Panc1 (cell line): ENCODE data around the gene OVCH1. TPM values are rescaled to one million over a fixed set of nuclear protein-coding genes. Genes with fewer than 3 reads are reported as not detected.

Experiments
- ATAC-seq: fragments of 200-7000 bp; cut with Tn5 transposase; 2 replicates; pipeline ENCODE4 v1.9.1; 2020; ENCODE audit warnings: mild to moderate bottlenecking, moderate library complexity
- BruUV-seq: library from RNA; stranded (reverse); fragments of 400-500 nt; replicated peaks from 2 replicates; lab custom pipeline; 2021; lab: Mats Ljungman, UMichigan
- CTCF ChIA-PET: fragments of 300-600 bp; sonication (Branson Sonifier 250); formaldehyde crosslinking; loops from one replicate; lab custom pipeline; 2022; ENCODE audit warnings: antibody characterized with exemption; lab: Charles Lee
- POLR2A ChIA-PET: fragments of 300-600 bp; sonication (Branson Sonifier 250); formaldehyde crosslinking; loops from one replicate; lab custom pipeline; 2022; ENCODE audit warnings: antibody characterized with exemption; lab: Charles Lee
- DNase-seq: peaks from one replicate; pipeline ENCODE4 v3.0.0-alpha.2; 2010; ENCODE audit warnings: low read depth, low spot score
- H3K27ac ChIP-seq: 2 replicates; pipeline ENCODE4 v1.5.1; 2011; ENCODE audit warnings: mild to moderate bottlenecking, low read length, inconsistent platforms
- H3K27me3 ChIP-seq: fragments of 200-500 bp; sonication (Bioruptor generic); 2 replicates; pipeline ENCODE4 v1.6.0; 2014; ENCODE audit warnings: low read length, inconsistent platforms; ENCODE audit not compliant: control insufficient read depth, insufficient read depth
- H3K36me3 ChIP-seq: fragments of 200-500 bp; sonication (Bioruptor generic); 2 replicates; pipeline ENCODE4 v1.5.1; 2014; ENCODE audit warnings: inconsistent platforms, mild to moderate bottlenecking, low read length, moderate library complexity; ENCODE audit not compliant: control insufficient read depth, insufficient read depth
- H3K4me1 ChIP-seq: 2 replicates; pipeline ENCODE4 v1.5.1; 2011; ENCODE audit warnings: inconsistent platforms, mild to moderate bottlenecking, low read length, moderate library complexity; ENCODE audit not compliant: control insufficient read depth, insufficient read depth
- H3K4me3 ChIP-seq, 2 experiments: 2 replicates each; pipeline ENCODE4 v1.5.1; 2011 to 2012; ENCODE audit warnings: low read depth in 2 of 2, low read length in 2 of 2, mild to moderate bottlenecking in 2 of 2, inconsistent platforms in 1 of 2, moderate library complexity in 1 of 2
- H3K9me3 ChIP-seq: fragments of 200-500 bp; sonication (Bioruptor generic); 2 replicates; pipeline ENCODE4 v1.5.1; 2014; ENCODE audit warnings: low read depth, mild to moderate bottlenecking, inconsistent platforms, low read length, moderate library complexity; ENCODE audit not compliant: control insufficient read depth, insufficient read depth
- POLR2AphosphoS5 ChIP-seq: IDR thresholded peaks from 2 replicates; pipeline ENCODE4 v1.6.1; 2012; ENCODE audit warnings: mild to moderate bottlenecking, low read depth, low read length, moderate library complexity
- SIN3A ChIP-seq: IDR thresholded peaks from 2 replicates; pipeline ENCODE4 v1.6.1; 2012; ENCODE audit warnings: low read depth, mild to moderate bottlenecking, low read length, moderate library complexity, borderline replicate concordance; ENCODE audit not compliant: insufficient read depth
- TCF7L2 ChIP-seq: IDR thresholded peaks from 2 replicates; pipeline ENCODE4 v1.6.1; 2011; ENCODE audit warnings: mild to moderate bottlenecking, low read depth, low read length, inconsistent platforms
- in situ Hi-C: cut with HindIII; loops from 2 replicates; pipeline ENCODE4 v1.10.0; 2016; ENCODE audit warnings: low sequenced_read_pairs, low pct_unique_long_range_greater_than_20kb
- intact Hi-C: fragments of 100-400 bp; cut with micrococcal nuclease; formaldehyde crosslinking; loops from one replicate; pipeline ENCODE4 v1.10.0; 2022; ENCODE audit not compliant: unreplicated experiment
- total RNA-seq: library from RNA; stranded (reverse); gene quantifications from one replicate; pipeline ENCODE4 v1.2.1, GENCODE V29; 2021; ENCODE audit not compliant: unreplicated experiment
- TF ChIP-seq, protein P1 (sequence below): fragments of 450-650 bp; IDR thresholded peaks from 2 replicates; pipeline ENCODE4 v1.5.1; 2017; ENCODE audit warnings: mild to moderate bottlenecking
- TF ChIP-seq, protein P2 (sequence below), 2 experiments: IDR thresholded peaks; 2 replicates each; pipeline ENCODE4 v1.6.1; 2011 to 2012; ENCODE audit warnings: low read depth in 2 of 2, control low read depth in 1 of 2, low read length in 1 of 2, mild to moderate bottlenecking in 1 of 2, moderate library complexity in 1 of 2; ENCODE audit not compliant: insufficient read depth in 1 of 2

OVCH1 gene
- total RNA-seq, 1 experiment from 2014 or later, result not detected

DNA sequence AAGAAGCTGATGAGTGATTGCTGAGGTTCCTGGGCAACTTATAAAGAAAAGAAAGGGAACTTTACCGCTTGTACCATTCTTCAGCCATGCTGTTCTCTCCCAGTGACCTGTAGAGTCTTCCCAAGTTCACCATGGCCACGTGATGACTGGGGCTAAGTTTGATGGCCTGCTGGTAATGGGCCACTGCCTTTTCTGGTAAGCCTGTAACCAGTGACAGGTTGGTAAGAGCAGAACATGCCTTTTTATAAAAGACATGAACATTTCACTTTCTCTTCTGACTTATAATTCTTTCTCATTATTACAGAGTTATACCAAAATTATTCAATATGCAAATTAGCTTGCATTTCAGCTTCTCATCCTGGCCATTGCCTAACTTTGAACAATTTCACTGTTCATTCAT is 20.9 kb upstream of the OVCH1 start:
- Histone ChIP-seq H3K27ac (no peak overlapping the region), H3K4me1 (no peaks in the 10 kb centered on the region), H3K4me3 (no peak overlapping the region), H3K9me3 (no peaks in the 10 kb centered on the region), H3K36me3 (no peaks in the 10 kb centered on the region), H3K27me3 (no peaks in the 10 kb centered on the region; the same call in 1 of the 2 replicates)
- POLR2A ChIA-PET, result no interaction called here
- TF ChIP-seq TCF7L2 (no peak), SIN3A (no peak), POLR2AphosphoS5 (no peak)
- TF ChIP-seq, protein P1, sequence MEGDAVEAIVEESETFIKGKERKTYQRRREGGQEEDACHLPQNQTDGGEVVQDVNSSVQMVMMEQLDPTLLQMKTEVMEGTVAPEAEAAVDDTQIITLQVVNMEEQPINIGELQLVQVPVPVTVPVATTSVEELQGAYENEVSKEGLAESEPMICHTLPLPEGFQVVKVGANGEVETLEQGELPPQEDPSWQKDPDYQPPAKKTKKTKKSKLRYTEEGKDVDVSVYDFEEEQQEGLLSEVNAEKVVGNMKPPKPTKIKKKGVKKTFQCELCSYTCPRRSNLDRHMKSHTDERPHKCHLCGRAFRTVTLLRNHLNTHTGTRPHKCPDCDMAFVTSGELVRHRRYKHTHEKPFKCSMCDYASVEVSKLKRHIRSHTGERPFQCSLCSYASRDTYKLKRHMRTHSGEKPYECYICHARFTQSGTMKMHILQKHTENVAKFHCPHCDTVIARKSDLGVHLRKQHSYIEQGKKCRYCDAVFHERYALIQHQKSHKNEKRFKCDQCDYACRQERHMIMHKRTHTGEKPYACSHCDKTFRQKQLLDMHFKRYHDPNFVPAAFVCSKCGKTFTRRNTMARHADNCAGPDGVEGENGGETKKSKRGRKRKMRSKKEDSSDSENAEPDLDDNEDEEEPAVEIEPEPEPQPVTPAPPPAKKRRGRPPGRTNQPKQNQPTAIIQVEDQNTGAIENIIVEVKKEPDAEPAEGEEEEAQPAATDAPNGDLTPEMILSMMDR, result no peak
- TF ChIP-seq, protein P2, sequence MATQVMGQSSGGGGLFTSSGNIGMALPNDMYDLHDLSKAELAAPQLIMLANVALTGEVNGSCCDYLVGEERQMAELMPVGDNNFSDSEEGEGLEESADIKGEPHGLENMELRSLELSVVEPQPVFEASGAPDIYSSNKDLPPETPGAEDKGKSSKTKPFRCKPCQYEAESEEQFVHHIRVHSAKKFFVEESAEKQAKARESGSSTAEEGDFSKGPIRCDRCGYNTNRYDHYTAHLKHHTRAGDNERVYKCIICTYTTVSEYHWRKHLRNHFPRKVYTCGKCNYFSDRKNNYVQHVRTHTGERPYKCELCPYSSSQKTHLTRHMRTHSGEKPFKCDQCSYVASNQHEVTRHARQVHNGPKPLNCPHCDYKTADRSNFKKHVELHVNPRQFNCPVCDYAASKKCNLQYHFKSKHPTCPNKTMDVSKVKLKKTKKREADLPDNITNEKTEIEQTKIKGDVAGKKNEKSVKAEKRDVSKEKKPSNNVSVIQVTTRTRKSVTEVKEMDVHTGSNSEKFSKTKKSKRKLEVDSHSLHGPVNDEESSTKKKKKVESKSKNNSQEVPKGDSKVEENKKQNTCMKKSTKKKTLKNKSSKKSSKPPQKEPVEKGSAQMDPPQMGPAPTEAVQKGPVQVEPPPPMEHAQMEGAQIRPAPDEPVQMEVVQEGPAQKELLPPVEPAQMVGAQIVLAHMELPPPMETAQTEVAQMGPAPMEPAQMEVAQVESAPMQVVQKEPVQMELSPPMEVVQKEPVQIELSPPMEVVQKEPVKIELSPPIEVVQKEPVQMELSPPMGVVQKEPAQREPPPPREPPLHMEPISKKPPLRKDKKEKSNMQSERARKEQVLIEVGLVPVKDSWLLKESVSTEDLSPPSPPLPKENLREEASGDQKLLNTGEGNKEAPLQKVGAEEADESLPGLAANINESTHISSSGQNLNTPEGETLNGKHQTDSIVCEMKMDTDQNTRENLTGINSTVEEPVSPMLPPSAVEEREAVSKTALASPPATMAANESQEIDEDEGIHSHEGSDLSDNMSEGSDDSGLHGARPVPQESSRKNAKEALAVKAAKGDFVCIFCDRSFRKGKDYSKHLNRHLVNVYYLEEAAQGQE (IDR thresholded peaks at IDR 0.05; ENCODE audit: insufficient read depth in 1 of 2, low read depth in 2 of 2, low read length in 1 of 2), result no peak
- in situ Hi-C loops, result no loop called here
- ATAC-seq, result no peak
- no TSS peak for BruUV-seq
- DNase-seq, result no peak
- CTCF ChIA-PET, result no interaction called here
- intact Hi-C loops, result loop anchor here (2.0 to 5.0 kb wide), 3 partner anchors 211 to 1288 kb away; no protein-coding TSS in a partner anchor

DNA sequence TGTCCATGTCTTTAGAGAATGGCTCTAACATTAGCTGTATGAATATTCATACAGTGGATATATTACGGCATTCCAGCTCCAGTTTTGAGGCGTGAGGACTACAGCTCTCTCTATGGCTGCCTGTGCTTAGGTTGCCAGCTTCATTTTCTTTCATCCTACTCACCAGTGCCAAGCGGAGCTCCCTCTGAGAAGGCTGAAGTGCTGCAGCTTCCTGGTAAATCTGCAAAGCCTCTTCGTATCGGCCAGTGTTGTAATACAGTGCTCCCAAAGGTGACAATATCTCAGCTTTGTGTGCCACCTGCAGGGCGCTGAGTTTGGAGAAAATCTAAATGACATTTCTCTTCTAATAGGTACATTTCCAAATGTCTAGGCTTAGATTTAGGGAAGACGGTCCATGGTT is 19.8 kb upstream of the OVCH1 start:
- ATAC-seq, result peak; percentile 73; the same call in 1 of the 2 replicates
- no peaks in the 10 kb centered on the region for H3K36me3 ChIP-seq
- no peak overlapping the region for H3K27ac ChIP-seq
- BruUV-seq, result no TSS peak
- no peaks in the 10 kb centered on the region for H3K4me1 ChIP-seq
- TF ChIP-seq, protein P1, result peak; percentile 45
- no peak for TF ChIP-seq SIN3A
- intact Hi-C loops (loop anchor here (5.0 kb wide), 2 partner anchors 210 to 1000 kb away; no protein-coding TSS in a partner anchor), in situ Hi-C loops (no loop called here)
- no peak for DNase-seq
- no peaks in the 10 kb centered on the region for H3K9me3 ChIP-seq
- no peak overlapping the region for H3K4me3 ChIP-seq
- peaks cover 6% of the 10 kb centered on the region; the same call in 1 of the 2 replicates for H3K27me3 ChIP-seq
- ChIA-PET POLR2A (no interaction called here), CTCF (interaction anchor here (0.6 kb wide), 3 partner anchors 41 to 199 kb away, joined by 3 read pairs; no protein-coding TSS in a partner anchor)
